ENCODE results near the gene TAF15. TPM values are rescaled to one million over a fixed set of nuclear protein-coding genes. Genes with fewer than 3 reads are reported as not detected.

The TAF15 gene
- total RNA-seq, 2 experiments from 2014 or later = 65.9 to 256 TPM

GRCh38 chr17:35876534-35876933 lies 67.2 kb downstream of the TAF15 start:
- BruUV-seq (replicated peaks) = no TSS peak
- H3K9me2 ChIP-seq (ENCODE audit: insufficient read depth, low read length) = no peaks in the 10 kb centered on the region
- H2AFZ ChIP-seq (ENCODE audit: low read length) = no peak overlapping the region
- H3K9me3 ChIP-seq (ENCODE audit: low read length) = no peaks in the 10 kb centered on the region
- TF ChIP-seq, protein P1, sequence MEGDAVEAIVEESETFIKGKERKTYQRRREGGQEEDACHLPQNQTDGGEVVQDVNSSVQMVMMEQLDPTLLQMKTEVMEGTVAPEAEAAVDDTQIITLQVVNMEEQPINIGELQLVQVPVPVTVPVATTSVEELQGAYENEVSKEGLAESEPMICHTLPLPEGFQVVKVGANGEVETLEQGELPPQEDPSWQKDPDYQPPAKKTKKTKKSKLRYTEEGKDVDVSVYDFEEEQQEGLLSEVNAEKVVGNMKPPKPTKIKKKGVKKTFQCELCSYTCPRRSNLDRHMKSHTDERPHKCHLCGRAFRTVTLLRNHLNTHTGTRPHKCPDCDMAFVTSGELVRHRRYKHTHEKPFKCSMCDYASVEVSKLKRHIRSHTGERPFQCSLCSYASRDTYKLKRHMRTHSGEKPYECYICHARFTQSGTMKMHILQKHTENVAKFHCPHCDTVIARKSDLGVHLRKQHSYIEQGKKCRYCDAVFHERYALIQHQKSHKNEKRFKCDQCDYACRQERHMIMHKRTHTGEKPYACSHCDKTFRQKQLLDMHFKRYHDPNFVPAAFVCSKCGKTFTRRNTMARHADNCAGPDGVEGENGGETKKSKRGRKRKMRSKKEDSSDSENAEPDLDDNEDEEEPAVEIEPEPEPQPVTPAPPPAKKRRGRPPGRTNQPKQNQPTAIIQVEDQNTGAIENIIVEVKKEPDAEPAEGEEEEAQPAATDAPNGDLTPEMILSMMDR (conservative IDR thresholded peaks at IDR 0.05; ENCODE audit: low read length) = no peak
- no peak for TF ChIP-seq EZH2phosphoT487 (IDR thresholded peaks at IDR 0.05; ENCODE audit: borderline replicate concordance, low read depth, low read length)
- intact Hi-C loops (cut with micrococcal nuclease; ENCODE audit: unreplicated experiment) = no loop called here
- POLR2A ChIA-PET = no interaction called here
- no peak overlapping the region for H3K4me3 ChIP-seq (ENCODE audit: low read depth, low read length, poor library complexity, severe bottlenecking)
- H3K36me3 ChIP-seq (ENCODE audit: insufficient read depth, low read length) = no peaks in the 10 kb centered on the region
- H3K27ac ChIP-seq (ENCODE audit: low read depth, low read length, poor library complexity, severe bottlenecking) = no peak overlapping the region
- H4K20me1 ChIP-seq (ENCODE audit: insufficient read depth, low read length) = no peaks in the 10 kb centered on the region
- CTCF ChIA-PET (ENCODE audit: unreplicated experiment) = no interaction called here
- no peak for DNase-seq (ENCODE audit: low spot score)
- no peaks in the 10 kb centered on the region for H3K79me2 ChIP-seq (ENCODE audit: insufficient read depth, low read depth, low read length)
- H3K4me2 ChIP-seq (ENCODE audit: low read length) = no peak overlapping the region
- H3K4me1 ChIP-seq (ENCODE audit: insufficient read depth, low read length, poor library complexity, severe bottlenecking) = peaks cover 12% of the 10 kb centered on the region

GRCh38 chr17:35877345-35878029 lies 68.2 kb downstream of the TAF15 start:
- Histone ChIP-seq H4K20me1 (ENCODE audit: insufficient read depth, low read length) (no peaks in the 10 kb centered on the region), H3K27ac (ENCODE audit: low read depth, low read length, poor library complexity, severe bottlenecking) (no peak overlapping the region), H3K36me3 (ENCODE audit: insufficient read depth, low read length) (no peaks in the 10 kb centered on the region), H3K4me1 (ENCODE audit: insufficient read depth, low read length, poor library complexity, severe bottlenecking) (peaks cover 12% of the 10 kb centered on the region), H3K4me2 (ENCODE audit: low read length) (no peak overlapping the region), H3K9me2 (ENCODE audit: insufficient read depth, low read length) (no peaks in the 10 kb centered on the region), H3K9me3 (ENCODE audit: low read length) (no peaks in the 10 kb centered on the region), H2AFZ (ENCODE audit: low read length) (no peak overlapping the region), H3K79me2 (ENCODE audit: insufficient read depth, low read depth, low read length) (no peaks in the 10 kb centered on the region), H3K4me3 (ENCODE audit: low read depth, low read length, poor library complexity, severe bottlenecking) (no peak overlapping the region)
- ChIA-PET POLR2A (no interaction called here), CTCF (ENCODE audit: unreplicated experiment) (no interaction called here)
- DNase-seq (ENCODE audit: low spot score) = no peak
- no peak for TF ChIP-seq EZH2phosphoT487 (IDR thresholded peaks at IDR 0.05; ENCODE audit: borderline replicate concordance, low read depth, low read length)
- TF ChIP-seq, protein P1 (conservative IDR thresholded peaks at IDR 0.05; ENCODE audit: low read length) = no peak
- intact Hi-C loops (cut with micrococcal nuclease; ENCODE audit: unreplicated experiment) = no loop called here
- BruUV-seq (replicated peaks) = no TSS peak

GRCh38 chr17:35878361-35878760 lies 69.1 kb downstream of the TAF15 start:
- DNase-seq (ENCODE audit: low spot score) = no peak
- Histone ChIP-seq H2AFZ (ENCODE audit: low read length) (no peak overlapping the region), H3K9me2 (ENCODE audit: insufficient read depth, low read length) (no peaks in the 10 kb centered on the region), H3K36me3 (ENCODE audit: insufficient read depth, low read length) (no peaks in the 10 kb centered on the region), H3K4me2 (ENCODE audit: low read length) (no peak overlapping the region), H3K27ac (ENCODE audit: low read depth, low read length, poor library complexity, severe bottlenecking) (no peak overlapping the region), H3K9me3 (ENCODE audit: low read length) (no peaks in the 10 kb centered on the region), H3K79me2 (ENCODE audit: insufficient read depth, low read depth, low read length) (no peaks in the 10 kb centered on the region), H4K20me1 (ENCODE audit: insufficient read depth, low read length) (no peaks in the 10 kb centered on the region), H3K4me1 (ENCODE audit: insufficient read depth, low read length, poor library complexity, severe bottlenecking) (peaks cover 12% of the 10 kb centered on the region), H3K4me3 (ENCODE audit: low read depth, low read length, poor library complexity, severe bottlenecking) (no peak overlapping the region)
- intact Hi-C loops (cut with micrococcal nuclease; ENCODE audit: unreplicated experiment) = no loop called here
- TF ChIP-seq EZH2phosphoT487 (IDR thresholded peaks at IDR 0.05; ENCODE audit: borderline replicate concordance, low read depth, low read length) = no peak
- POLR2A ChIA-PET = no interaction called here
- CTCF ChIA-PET (ENCODE audit: unreplicated experiment) = no interaction called here
- no TSS peak for BruUV-seq (replicated peaks)
